Myocyte (in vitro differentiated cells): ENCODE results near the gene CCDC126. TPM values are rescaled to one million over a fixed set of nuclear protein-coding genes. Genes with fewer than 3 reads are reported as not detected.

Experiments
- total RNA-seq: library from RNA; depleted of rRNA; stranded (reverse); fragments of >200 nt; gene quantifications from 2 replicates; pipeline ENCODE4 v1.2.3, GENCODE V29; 2014

CCDC126 gene
- total RNA-seq, 1 donor from 2014 or later = 21.4 TPM

Other genes starting within 250 kb of the CCDC126 start
- gene IGF2BP3, start 126.9 kb upstream of the CCDC126 start, total RNA-seq = 23.4 and 28.0 TPM in 2 replicates
- gene TRA2A, start 65.4 kb upstream of the CCDC126 start, total RNA-seq = 17.4 and 24.4 TPM in 2 replicates
- gene FAM221A, start 82.8 kb downstream of the CCDC126 start, total RNA-seq = 1.8 and 2.9 TPM in 2 replicates
- 0.05 TPM in 1 of 2 replicates, not detected in the other for gene STK31, start 112.8 kb downstream of the CCDC126 start, total RNA-seq